ENCODE data around the gene PDZD2.
"Not testable (repeated sequence)": the region's sequence is repeated elsewhere in the genome, so short reads cannot be mapped to it uniquely, and the experiment has no call there.

Gene PDZD2

DNA sequence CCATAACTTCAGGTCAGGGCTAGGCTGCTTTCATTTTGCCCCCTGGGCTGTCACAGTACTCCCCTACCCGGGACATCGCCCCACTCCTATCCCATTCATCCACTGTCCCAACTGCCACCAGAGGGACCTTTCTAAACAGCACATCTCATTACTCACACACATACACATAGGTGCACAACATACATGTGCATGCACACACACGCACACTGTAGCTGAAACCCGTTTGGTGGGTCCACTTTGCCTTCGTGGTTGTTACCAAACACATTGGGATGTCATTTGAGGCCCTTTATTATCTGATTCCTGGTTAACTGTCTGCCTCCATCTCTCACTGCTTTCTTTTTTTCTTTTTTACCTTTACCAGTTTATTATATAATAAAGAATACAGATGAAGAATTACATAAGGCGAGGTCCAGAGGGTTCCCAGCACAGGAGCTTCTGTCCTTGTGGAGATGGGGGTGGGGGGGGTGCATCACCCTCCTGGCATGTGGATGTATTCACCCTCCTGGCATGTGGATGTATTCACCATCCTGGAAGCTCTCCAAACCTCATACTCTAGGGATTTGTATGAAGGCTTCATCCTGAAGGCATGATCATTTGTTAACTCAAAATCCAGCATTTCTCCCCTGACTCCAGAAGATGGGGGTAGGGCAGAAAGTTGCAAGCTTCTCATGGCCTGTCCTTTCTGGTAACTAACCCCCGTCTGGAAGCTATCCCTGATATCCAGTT, 349.2 kb downstream of the PDZD2 start:
- no peak for DNase-seq

DNA sequence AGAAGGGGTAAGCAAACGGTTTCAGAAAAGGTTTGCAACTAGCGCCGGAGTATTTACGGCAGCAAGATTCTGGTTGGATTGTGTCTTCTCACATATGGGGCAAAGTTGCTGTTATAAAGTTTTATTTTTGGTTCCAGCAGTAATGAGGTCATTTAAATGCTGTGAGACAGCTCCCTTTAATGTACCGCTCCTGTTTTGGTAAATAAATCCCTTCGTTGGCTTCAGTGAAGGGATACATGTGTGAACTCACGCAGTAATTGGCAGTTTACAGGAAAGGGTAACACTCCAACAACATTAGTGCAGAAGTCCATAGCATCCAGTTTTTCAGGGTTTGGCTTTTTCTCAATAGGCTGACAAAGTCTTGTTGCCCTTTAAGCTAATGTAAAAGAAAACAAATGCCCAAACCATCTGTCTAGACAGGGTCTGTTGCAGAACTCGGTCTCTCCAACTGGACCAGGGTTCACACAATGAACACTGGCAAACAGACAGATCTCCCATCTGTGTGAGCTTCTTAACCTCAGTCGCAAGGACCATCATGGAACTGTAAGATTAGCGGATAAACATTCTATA, 351.2 kb downstream of the PDZD2 start:
- no peak for DNase-seq

DNA sequence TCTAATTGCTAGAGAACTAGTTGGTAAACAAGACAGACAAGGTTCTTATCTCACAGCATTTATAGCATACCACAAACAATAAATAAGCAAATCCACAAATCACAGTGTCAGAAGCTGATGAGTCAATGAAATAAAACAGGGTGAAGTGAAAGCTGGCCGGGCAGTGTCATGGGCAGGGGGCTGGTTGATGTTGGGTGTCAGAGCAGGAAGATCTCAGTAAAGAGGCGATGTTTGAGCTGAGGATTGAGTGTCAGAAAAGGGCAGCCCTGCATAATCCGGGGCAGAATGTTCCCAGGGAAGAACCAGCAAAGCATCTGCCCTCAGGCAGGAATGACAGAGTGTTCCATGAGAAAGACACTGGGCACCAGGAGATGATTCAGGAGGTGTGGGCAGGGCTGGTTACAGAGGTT, 351.8 kb downstream of the PDZD2 start:
- peak; percentile 65 for DNase-seq

DNA sequence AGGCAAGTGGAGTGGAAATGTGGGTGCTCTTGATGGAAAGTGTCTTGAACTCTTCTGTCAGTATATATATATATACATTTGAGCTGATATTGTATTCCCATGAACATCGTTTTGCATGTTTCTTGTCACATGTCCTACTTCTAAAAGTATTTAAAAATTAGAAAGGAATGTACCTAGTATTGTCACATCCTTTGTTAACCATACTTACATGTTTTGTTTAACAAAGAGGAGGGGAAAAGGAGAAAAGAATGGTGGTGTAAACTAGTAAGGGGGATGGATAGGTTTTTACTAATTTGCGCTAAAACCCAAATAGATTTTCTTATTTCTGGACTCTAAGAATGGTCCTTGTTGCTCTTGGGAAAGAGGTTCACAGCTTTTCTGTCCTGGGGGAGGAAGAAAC, 353.4 kb downstream of the PDZD2 start:
- DNase-seq: no peak

DNA sequence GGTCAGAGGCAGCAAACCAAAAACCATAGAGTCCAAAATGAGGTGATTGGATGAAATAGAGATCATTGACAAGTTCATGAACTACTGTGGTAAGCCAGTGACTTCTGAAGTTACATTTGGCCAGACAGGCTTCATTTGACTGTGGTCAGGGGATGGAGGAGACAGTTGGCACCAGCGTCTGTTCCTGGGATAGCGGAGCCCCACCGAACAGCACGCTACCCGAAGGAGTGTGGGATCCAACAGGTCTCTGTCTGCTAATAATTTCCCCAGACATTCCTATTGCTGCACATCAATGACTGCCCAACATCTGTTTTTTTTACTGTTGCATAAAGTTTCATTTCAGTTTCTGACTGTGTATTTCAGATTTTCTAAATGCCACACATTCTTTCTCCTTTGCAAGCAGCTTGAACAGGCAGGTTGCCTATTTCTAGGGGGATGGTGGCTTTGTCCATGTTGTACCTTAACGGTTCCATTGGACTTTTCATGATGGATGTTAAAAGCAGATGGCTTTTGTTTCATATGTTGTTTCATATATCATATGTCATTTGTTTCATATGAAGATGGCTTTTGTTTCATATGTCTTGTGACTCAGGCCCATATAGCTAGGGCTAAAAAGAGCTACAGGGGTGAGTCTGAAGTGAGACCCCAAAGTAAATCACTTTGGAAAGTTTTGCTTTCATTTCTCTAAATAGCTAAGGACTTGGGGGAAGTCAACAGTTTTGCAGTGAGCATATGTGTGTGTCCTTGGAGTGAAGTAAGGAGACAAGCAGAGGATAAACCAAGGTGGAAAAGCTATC, 354.4 kb downstream of the PDZD2 start:
- DNase-seq: no peak

DNA sequence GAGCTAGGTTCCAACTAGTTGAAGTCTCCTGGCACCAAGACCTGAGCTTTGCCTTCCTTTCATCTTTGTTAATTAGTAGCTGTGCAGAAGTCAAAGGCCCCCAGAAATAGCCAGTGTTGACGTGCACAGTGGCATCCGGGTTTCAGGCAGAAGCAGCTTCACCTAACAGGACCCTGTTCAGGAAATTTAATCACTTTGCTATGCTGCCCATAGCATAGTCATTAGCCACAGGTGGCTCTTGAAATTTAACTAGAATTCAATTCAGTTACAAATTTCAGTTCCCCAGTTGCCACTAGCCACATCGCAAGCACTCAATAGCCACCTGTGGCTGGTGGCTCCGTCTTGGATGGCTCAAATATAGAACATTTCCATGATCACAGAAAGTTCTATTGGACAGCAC, 356.1 kb downstream of the PDZD2 start:
- no peak for DNase-seq

DNA sequence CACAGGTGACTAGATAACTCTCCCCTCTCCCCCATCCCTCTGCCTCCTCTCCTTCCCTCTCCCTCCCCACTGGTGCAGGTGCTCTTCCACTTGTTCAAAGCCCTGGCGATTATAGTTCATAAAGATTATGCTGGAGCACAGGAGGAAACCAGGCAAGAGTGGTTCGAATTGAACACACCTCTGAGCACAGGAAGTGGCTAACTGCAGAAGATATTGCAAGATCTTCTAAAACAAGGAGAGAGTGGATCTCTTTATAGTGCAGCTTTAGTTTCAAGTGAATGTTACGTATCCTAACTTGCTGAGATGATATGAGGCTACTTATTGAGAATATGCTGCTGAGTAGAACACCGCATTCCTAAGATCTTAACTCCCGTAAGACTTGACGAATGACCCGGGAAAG, 356.8 kb downstream of the PDZD2 start:
- no peak for DNase-seq

DNA sequence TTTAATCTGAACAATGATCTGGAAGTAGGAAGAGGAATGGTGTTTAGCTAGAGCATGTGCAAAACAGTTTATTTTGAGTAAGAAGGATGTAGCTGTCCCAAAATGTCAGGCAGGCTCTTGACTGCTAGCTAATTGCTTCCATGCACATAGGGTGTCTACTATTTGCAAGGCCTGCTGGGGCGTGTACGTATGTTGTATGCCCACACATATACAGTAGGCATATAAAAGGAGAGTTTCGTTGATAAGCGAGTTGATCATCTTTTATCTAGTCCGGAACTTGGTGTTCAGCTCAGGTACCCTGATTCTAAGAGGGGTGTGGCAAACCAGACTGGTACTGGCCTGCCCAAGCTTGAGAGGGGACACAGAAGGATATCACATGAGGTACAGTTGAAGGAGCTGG, 358.0 kb downstream of the PDZD2 start:
- DNase-seq: no peak

DNA sequence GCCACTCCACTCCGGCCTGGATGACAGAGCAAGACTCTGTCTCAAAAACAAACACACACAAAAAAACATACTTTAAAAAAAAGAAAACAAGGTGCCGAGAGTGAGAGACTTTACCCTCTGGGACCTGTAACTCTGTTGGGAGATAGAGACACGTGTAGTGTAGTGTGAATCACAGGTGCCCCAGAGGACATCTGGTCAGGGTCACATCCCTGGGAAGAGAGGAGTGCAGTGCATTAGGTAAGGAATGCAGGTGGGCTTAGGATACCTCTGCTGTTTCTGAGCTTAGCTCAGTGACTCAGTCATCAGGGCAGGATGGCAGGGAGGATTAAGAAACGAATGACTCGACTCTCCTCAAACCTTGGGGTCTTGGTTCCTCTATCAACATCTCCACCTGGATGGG, 360.5 kb downstream of the PDZD2 start:
- DNase-seq: no peak

DNA sequence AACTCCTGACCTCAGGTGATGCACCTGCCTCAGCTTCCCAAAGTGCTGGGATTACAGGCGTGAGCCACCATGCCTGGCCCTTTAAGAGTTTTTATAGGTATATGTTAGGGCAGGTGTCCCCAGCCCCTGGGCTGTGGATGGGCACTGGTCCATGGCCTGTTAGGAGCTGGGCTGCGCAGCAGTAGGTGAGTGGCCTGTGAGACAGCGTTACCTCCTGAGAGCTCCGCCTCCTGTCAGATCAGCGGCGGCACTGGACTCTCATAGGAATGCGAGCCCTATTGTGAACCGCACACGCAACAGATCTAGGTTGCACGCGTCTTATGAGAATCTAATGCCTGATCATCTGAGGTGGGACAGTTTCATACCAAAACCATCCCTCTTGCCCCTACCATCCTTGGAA, 361.8 kb downstream of the PDZD2 start:
- no peak for DNase-seq

DNA sequence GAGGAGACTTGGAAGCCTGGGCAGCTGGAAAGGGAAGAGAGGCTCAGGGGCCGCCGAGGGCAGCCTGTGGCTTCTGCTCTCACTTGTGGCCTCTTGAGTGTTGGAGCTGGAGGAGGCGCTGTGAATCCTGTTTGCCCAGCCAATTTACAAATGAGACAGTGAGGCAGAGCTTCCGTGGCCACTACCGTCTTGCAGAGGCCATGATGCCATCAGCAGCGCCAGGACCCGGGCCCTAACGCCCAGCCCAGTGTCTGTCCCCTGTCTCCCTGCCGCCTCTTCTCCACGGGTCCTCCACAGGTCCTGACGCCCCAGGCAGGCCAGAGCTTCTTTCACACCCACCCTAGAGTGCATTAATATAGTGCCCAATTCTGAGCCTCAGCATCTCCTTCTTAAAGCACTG, 362.4 kb downstream of the PDZD2 start:
- no peak for DNase-seq

DNA sequence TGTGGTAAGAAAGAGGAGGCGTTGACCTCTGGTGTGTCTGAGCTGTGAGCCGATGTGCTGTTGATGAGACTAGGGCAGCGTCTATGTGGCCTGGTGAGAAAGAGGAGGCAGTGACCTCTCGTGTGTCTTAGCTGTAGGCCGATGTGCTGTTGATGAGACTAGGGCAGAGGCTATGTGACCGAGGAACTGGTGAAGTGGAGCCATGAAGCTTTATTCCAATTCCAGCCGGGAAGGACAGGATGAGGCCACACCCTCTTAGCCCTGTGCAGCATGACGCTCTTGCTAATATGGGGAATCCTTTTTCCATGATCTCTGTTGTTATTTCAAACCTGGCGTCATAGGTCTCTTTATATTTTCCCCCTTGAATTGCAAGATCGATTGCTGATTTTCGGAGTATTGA, 362.8 kb downstream of the PDZD2 start:
- no peak for DNase-seq

DNA sequence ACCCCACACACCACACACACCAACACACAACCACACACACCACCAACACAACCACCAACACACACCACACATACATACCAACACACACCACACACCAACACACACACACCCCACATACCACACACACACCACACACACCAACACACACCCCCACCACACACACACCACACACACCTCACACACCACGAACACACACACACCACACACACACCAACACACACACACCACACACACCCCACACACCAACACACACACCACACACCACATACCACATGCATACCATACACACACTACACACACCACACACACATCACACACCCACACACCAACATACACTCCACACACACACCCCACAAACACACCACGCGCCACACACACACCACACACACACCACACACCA, 363.8 kb downstream of the PDZD2 start:
- no peak for DNase-seq

DNA sequence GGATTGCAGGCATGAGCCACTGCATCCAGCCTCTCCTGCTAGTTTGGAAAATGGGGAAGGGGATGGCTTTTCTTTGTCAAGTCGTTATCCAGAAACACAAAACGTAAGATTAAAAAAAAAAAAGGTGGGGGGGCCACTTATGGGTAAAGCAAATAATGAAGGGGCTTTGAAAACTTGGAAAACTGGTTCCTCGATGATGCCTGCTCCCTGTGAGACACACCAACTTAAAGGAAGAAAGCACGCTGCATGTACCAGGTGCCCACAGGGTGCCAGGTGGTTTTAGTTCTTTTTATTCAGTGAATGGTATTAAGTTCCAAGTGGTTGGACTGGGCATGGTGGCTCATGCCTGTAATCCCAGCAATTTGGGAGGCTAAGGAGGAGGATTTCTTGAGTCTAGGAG, 365.1 kb downstream of the PDZD2 start:
- DNase-seq: no peak

DNA sequence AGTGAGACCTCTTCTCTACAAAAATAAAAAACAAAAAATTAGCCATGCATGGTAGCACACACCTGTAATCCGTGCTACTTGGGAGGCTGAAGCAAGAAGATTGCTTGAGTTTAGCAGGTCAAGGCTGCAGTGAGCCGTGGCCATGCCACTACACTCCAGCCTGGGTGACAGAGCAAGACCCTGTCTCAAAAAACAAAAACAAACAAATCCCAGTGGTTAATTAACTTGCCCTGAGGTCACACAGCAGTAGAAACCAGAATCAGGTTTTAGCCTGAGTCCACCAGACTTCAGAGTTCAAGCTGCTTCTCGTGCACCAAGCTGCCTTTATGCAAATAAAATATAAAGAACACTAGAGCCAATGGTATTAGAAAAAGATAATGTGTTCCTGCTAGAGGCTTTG, 365.5 kb downstream of the PDZD2 start:
- no peak for DNase-seq

DNA sequence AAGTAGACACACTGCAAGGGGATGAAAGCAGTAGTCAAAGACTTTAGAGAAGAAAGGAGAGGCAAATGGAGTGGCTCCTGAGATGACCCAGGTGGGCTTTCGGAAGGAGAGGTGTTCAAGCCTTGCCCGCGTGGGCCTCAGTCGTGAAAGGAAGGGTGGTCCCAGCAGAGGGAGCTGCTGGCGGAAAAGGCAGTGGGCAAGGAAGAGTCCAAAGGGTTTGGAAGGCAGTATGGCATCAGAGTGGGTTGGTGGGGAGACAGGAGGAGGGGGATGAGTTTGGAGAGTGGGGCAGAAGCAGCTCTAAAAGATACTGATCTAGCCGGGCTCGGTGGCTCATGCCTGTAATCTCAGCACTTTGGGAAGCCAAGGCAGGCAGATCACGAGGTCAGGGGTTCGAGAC, 369.8 kb downstream of the PDZD2 start:
- no peak for DNase-seq

DNA sequence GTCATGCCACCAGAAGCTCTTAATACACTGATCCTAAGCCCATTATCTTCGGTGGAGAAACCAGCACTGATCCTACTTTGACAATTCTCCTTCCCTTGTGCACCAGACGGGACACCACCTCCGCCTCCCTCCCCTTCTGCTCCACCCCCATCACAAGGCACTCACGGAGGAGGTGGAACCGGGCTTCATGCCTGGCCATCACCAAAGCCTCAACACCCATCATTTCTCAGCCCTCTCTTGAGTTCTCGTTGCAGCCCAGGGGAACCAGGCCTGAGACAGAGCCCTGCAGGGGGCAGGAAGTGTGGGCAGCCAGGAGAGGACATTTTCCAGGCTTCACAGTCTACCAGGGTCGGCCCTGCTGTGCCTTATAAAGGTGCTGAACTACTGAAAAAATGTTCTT, 374.7 kb downstream of the PDZD2 start:
- peak; percentile 65 for DNase-seq

DNA sequence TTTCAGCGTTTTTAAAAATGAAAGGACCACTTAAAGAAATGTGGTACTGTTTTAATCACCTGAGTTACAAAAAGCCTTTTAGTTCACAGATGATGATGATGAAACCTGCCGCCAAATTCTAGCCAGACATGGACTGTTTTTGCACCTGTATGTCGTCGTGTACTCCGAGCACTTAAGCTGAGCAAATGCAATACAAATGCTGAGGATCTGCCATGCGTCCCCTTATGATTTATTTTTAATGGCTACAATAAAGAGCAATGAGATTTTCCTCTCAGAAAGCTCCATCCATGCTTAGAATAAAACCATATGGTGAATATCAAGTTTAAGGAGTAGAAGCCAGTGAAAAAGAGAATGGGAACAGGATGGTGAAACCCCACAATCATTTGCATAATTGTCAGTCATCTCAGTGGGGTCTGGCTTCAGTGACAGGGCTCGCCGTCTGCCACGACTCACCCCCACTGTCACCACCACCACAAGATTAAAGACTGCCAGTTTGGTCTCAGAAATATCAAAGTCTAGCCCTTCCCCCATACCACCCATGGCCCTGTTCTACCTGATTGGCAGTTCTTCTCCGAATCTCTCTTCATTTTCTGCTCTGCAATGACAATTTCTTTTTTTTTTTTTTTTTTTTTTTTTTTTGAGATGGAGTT, 375.3 kb downstream of the PDZD2 start:
- no peak for DNase-seq

DNA sequence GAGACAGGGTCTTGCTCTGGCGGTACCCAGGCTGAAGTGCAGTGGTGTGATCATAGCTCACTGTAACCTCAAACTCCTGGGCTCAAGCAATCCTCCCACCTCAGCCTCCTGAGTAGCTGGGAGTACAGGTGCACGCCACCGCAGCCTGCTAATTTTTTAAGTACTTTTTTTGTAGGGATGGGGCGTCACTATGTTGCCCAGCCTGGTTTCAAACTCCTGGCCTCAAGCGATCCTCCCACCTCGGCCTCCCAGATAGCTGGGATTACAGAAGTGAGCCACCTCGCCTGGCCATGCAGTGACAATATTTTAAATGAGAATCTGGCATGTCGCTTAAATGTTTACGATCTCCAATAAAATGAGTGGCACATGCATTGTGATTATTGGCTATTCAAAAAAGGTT, 376.3 kb downstream of the PDZD2 start:
- DNase-seq: not testable (repeated sequence)

DNA sequence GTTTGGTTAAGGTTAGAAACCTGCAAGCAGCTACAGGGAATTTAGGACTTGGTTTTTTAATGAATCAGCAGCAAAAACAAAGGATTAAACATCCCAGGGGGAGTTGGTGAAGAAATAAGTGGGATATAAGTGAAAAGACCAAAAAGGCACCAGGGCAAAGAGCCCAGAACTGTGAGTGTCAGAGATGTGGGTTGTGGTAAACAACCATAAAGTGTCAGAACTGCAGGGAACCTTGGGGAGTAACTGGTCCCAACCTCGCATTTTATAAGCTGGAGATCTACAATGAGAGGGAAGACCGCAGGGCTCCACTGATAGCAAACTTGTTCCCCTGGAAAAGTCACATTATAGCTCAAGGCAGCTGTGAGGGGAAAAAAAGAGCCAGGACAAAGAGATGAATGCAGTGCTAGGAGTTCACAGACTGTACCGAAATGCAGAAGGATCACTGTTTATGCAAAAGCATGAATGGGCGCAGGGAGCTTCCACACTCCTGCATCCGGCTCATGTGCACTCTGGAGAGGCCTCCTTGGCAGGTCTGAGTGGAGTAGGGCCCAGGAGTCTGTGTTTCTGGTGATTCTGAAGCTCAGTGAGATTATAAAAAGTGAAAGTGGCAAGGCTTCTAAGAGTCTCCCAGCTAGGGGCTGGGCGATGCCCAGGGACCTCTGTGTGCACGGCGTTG, 378.9 kb downstream of the PDZD2 start:
- no peak for DNase-seq

DNA sequence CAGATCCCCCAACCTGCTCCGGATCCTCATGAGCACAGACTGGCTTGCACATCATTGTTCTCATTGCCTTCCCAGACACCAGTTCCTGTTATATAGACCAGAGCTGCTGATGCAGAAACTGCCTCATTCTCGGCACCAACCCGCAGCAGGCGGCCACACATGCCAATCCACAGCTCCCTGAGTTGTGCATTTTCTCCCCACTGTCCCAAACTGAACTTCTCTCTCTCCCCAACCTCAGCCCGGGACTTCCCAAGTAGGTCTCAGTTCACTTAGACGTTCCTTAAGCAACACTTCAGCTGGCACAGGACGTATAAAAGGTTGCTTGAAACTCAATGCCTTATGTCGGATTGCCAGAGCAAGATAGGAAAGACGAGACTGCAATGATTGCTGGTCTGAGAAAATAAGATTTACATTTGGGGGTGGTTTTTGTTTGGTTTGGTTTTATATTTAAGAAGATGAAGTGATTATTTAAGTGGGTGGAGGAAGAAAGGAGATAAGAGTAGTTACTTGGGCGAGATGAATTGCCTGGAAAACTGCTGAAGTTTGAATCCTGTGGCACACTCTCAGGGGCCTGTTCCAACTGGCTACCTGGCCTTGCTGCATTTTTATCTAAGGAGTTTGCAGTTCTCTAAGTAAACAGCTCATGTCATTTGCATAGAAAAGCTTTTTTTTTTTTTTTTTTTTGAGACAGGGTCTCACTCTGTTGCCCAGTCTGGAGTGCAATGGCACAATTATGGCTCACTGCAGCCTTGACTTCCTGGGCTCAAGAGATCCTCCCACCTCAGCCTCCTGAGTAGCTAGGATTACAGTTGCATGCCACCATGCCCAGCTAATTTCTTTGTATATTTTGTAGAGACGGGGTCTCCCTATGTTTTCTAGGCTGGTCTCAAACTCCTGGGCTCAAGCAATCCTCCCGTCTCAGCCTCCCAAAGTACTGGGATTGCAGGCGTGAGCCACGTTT, 379.8 kb downstream of the PDZD2 start:
- no peak for DNase-seq

DNA sequence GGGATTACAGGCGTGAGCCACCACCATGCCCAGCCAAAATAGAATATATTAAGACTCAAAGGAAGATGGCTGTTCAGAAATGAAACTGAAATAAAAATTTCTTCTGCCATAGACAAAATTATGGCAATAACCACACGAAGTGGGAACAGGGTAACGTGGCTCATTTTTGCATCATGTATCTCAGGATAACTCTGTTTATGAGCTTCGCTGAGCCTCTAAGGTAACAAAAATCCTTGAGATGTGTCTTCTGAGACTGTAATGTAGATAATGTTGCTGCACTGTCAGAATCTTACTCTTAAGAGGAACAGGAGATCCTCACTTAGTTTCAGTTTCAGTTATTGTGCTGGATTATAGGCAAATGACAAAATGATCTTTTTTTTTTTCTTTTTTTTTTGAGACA, 381.3 kb downstream of the PDZD2 start:
- DNase-seq: no peak

All from islet precursor cell (in vitro differentiated cells).